ENCODE measurements around the gene RIPK3.

DNA sequence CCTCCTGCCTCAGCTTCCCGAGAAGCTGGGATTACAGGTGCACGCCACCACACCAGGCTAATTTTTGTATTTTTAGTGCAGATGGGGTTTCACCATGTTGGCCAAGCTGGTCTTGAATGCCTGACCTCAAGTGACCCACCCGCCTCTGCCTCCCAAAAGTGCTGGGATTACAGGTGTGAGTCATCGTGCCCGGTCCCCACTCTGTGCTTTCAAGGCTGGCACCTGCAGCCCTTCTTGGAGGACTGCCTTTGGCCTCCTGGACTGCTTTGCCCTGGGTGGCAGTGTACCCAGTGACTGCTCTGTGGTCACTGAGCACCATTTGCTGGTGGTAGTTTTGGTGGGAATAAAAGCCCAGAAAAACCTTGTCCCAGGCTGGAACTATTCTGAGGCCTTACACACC, 52.8 kb downstream of the RIPK3 start:
- TF ChIP-seq EZH2 (IDR thresholded peaks at IDR 0.05; ENCODE audit: borderline replicate concordance, low read depth, low read length, severe bottlenecking): no peak
- TF ChIP-seq, protein P1, sequence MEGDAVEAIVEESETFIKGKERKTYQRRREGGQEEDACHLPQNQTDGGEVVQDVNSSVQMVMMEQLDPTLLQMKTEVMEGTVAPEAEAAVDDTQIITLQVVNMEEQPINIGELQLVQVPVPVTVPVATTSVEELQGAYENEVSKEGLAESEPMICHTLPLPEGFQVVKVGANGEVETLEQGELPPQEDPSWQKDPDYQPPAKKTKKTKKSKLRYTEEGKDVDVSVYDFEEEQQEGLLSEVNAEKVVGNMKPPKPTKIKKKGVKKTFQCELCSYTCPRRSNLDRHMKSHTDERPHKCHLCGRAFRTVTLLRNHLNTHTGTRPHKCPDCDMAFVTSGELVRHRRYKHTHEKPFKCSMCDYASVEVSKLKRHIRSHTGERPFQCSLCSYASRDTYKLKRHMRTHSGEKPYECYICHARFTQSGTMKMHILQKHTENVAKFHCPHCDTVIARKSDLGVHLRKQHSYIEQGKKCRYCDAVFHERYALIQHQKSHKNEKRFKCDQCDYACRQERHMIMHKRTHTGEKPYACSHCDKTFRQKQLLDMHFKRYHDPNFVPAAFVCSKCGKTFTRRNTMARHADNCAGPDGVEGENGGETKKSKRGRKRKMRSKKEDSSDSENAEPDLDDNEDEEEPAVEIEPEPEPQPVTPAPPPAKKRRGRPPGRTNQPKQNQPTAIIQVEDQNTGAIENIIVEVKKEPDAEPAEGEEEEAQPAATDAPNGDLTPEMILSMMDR (IDR thresholded peaks at IDR 0.05; ENCODE audit: borderline replicate concordance, extremely low read depth, low read length, poor library complexity, severe bottlenecking): no peak

Measured in DND-41 (cell line).